Hepatocyte (in vitro differentiated cells): ENCODE data around the gene TTYH2.

Source experiments
- CTCF ChIP-seq: fragments of 200-600 bp; sonication (generic); IDR thresholded peaks from 2 replicates; pipeline ENCODE4 v1.5.1; 2016; ENCODE audit warnings: antibody characterized with exemption, mild to moderate bottlenecking; ENCODE audit not compliant: poor library complexity
- EZH2 ChIP-seq: fragments of 200-600 bp; sonication (generic); IDR thresholded peaks from 2 replicates; pipeline ENCODE4 v1.6.1; 2016; ENCODE audit warnings: antibody characterized with exemption, mild to moderate bottlenecking, borderline replicate concordance

GRCh38 chr17:74257311-74257710 is 43.9 kb downstream of the TTYH2 start:
- TF ChIP-seq CTCF (no peak), EZH2 (no peak)
